Stimulated activated CD8-positive, alpha-beta memory T cell treated with anti-CD3 and anti-CD28 coated beads, Interleukin-12 subunit alpha, Interleukin-12 subunit beta, amount 100 ng/mL, for 1 hour (primary cell): ENCODE measurements around the gene TMPRSS6.

Experiments
- DNase-seq: peaks from one replicate; pipeline ENCODE4 v3.0.0-alpha.2; 2020; ENCODE audit warnings: low read depth

TMPRSS6 gene

DNA sequence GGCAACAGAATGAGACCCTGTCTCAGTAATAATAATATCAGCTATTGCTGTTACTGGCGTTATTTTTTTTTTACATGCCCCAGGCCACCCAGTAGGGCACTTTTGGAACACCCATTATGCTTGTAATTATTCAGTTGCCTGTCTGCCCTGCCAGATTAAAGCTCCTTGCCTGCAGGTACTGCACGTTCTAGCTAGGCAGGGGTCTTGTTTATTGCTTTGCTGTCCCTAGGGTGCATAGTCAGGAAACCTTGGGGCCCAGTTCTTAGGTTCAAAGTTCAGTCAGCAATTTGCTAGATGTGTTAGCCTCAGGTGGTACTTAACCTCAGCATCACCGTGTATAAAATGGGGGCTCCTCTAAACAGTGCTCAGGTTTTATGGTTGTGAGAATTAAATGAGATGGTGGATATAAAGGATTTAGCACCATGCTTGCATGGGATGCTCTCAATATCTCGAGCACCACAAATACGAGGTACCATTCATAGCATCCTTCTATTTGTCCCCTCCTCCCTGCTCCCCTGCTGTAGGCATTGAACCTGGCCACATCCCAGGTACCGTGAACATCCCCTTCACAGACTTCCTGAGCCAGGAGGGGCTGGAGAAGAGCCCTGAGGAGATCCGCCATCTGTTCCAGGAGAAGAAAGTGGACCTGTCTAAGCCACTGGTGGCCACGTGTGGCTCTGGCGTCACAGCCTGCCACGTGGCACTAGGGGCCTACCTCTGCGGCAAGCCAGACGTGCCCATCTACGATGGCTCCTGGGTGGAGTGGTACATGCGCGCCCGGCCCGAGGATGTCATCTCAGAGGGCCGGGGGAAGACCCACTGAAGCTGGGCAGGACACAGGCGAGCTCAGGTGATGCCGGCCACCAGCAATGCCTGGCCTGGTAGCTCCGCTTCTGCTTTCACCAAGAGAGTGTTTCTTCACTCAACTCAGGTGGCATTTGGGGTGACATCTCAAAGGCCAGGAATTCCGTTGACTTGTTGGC is 80.5 kb downstream of the TMPRSS6 start:
- no peak for DNase-seq

- DNase-seq = no peak
These were observed 82.0 kb downstream of the TMPRSS6 start for GRCh38 chr22:37027556-37027955.

- no peak for DNase-seq
These were observed 83.2 kb downstream of the TMPRSS6 start for GRCh38 chr22:37026325-37026724.

DNA sequence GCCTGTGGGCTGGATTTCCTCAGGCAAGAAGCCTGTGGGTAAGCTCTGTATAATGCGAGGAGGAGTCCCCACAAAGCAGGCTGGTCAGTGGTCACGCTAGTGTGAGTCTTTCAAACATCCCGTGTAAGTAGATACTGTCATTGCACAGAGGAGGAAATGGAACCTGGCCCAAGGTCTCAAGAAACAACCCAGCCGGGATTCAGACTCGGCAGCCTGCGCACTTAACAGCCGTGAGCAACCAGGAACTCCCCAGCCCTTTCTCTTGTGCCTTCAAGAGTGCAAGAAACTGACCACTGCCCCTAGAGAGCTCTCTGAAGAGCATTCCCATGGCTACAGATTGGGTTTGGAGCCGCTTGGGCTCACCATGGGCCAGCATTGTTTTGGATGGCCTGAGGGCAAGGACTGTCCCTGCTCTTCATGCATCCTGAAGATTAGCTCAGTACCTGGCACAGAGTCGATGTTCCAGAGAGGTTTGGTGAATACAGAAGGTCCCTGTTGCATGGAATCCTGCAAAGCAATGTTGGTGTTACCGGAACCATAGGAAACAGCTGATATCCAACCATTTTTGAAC is 83.9 kb downstream of the TMPRSS6 start:
- no peak for DNase-seq

DNA sequence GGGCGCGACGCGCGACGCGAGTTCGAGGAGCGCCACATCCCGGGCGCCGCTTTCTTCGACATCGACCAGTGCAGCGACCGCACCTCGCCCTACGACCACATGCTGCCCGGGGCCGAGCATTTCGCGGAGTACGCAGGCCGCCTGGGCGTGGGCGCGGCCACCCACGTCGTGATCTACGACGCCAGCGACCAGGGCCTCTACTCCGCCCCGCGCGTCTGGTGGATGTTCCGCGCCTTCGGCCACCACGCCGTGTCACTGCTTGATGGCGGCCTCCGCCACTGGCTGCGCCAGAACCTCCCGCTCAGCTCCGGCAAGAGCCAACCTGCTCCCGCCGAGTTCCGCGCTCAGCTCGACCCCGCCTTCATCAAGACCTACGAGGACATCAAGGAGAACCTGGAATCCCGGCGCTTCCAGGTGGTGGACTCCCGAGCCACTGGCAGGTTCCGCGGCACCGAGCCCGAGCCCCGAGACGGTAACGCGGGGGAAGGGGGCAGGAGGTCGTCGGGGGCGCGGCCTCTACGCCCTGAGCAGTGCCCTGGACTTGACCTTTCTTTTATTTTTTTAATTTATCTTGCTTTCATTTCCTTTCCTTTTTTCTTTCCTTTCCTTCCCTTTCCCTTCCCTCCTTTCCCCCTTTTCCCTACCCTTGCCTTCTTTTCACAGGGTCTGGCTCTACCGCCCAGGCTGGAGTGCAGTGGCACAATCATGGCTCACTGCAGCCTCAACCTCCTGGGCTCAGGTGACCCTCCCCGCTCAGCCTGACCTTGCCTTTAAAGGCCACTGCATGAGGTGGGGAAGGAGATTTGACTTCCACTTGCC is 85.0 kb downstream of the TMPRSS6 start:
- DNase-seq = no peak

- no peak for DNase-seq
These were observed 85.7 kb downstream of the TMPRSS6 start for GRCh38 chr22:37023743-37024338.

GRCh38 chr22:37022483-37023337 is 86.8 kb downstream of the TMPRSS6 start:
- DNase-seq = no peak

DNA sequence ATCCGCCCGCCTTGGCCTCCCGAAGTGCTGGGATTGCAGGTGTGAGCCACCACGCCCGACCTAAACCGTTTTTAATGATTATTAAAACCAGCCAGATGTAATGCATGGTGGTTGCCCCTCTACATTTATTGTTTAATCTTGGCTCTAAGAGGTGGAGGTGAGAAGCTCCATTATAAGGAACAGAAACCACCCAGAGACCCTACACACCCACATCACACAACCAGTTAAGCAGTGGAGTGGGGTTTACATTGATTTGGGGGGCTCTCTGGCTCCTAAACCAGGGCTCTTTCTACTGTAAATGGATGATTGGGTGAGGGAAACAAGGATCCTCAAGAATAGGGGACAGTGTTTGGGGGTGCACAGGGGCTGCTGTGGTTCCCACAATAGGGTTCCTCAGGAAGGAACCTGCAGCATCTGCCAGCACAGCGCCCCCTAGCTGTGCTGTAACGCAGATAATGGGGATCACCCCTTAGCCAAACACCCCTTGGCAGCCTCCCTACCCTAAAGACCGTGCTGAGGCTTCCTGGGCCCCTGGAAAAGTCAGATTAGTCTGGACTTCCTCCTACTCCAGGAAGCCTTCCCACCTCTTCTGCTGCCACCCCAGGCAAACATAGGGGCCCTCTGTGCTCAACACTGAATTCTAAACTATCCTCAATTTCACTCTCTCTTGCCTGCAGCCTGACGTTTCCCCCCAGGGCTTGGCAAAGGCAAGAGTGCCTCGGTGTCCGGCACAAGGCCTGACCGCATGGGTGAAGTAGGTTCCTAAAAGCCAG is 87.6 kb downstream of the TMPRSS6 start:
- peak; percentile 12 for DNase-seq

DNA sequence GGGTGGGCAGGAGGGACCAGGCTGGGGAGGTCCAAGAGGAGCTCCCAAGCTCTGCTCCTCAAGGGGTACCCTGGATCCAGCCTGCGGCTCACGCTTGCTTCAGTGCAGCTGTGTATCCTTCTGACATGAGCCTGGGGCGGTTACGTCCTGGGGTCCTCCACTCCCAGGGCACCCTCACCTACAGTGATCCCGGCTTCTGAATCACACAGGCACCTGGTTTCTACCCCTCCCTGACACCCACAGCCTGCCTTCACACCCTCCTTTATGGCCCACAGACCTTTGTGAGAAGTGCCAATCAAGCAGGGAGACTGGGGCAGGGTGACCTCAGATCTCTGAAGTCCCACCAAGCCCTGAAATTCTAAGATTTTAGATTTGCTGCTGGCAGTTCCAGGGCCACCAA is 88.5 kb downstream of the TMPRSS6 start:
- DNase-seq = no peak

GRCh38 chr22:37020192-37020479 is 89.4 kb downstream of the TMPRSS6 start:
- no peak for DNase-seq

- DNase-seq = peak; percentile 9
These were observed 90.0 kb downstream of the TMPRSS6 start, which contains the start of the genes MPST and TST for GRCh38 chr22:37019309-37020191. TSS of gene MPST (plus strand) at chr22:37019742. CDS start at chr22:37019837, 95 bp downstream. TSS of gene TST (minus strand) at chr22:37019447. CDS start at chr22:37018732, 715 bp downstream.

GRCh38 chr22:37018815-37019308 is 90.7 kb downstream of the TMPRSS6 start:
- no peak for DNase-seq

DNA sequence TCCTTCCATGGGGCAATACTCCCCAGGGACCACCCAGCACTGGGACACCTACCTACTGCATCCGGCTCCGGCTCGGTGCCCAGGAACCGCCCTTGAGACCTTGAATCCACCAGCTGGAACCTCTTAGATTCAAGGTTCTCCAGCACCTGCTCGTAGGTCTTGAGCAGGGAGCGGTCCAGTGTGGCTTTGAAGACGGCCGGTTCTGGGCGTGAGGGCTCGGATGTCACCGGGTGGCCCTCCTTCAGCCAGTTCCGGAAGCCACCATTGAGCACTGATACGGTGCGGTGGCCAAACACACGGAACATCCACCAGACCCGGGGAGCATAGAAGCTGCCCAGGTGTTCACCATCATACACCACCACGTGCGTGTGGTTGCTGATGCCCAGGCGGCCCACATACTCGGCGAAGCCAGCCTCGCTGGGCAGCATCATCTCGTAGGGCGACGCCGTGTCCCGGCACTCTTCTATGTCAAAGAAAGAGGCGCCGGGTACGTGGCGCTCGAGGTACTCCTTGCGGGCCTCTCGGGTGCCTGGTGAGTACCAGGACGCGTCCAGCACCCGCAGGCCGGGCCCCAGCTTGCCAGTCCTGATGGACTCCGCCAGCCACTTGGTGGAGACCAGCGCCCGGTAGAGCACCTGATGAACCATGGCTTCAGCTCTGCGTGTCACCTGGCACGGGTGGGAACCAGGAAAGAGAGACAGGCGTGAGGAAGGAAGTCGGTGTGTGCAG is 91.3 kb downstream of the TMPRSS6 start:
- no peak for DNase-seq

DNA sequence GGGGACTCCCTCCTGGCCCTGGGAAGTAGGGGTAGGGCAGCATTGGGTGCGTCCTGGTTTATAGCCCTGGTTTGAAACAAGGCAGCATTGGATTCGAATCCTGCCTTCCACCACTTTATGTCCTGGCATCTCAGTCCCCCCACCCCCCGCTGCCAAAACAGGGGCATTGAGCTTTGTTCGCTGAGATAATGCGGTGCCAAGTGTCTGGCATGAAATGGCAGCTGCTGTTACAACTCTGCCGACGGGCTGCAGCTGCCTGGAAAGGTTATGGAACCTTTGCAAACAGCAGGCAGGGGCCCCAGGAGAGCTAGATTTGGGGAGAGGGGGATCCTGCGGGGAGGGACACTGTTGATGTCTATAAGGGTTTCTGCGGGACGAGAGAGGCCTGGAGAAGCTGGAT is 92.2 kb downstream of the TMPRSS6 start:
- no peak for DNase-seq

DNA sequence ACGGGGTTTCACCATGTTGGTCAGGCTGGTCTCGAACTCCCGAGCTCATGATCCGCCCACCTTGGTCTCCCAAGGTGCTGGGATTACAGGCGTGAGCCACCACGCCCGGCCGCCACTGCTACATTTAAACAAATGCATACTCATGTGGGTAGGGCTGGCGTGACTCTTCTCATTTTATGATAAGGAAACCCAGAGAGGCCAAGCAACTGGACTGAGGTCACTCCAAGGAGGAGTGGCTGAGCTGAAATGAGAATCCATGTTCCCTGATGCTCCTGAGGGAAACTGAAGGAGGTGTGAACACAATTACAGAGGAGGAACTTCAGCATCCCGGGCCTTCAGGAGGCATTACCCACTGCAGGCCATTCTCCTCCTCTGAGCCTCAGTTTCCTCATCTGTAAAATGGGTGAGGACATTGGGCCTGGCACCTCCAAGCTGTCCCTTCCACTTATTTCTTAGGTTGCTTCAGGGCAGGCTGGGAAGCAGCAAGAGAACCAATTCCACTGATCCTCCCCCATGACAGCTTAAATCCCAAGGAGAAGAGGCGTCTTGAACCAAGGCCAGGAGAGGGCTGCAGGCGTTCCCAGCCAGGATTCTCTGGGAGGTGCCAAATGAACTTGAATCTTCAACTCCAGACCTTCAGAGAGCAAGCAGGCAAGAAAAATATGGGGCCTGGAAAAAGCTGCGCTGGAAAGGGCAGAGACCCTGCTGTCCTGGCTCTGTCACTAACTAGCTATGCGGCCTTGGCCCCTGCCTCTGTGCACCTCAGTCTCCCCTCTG is 93.2 kb downstream of the TMPRSS6 start:
- no peak for DNase-seq

DNA sequence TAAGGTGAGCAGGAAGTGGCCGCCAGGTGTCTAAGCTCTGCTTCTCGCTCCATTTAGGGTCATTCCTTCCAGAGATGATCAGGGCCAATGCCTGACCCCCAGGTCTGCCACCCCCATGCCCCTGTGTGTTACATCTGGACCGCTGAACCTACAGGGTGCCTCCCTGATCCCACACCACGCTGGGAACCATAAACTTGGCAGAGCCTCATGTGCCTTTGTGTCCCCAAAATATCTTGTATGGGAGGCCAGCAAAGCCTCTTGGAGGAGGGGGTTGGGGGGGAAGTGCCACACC is 94.0 kb downstream of the TMPRSS6 start:
- no peak for DNase-seq
